K562 (cell line): ENCODE results near the gene PFKFB2. TPM values are rescaled to one million over a fixed set of nuclear protein-coding genes. Genes with fewer than 3 reads are reported as not detected.
A peak's percentile ranks its signal among the peaks of the same experiment; 100 is the strongest.

Experiments used
- ATF1 ChIP-seq, 2 experiments: fragments of 450-650 bp in 1 of 2; IDR thresholded peaks; 2 replicates each; pipeline ENCODE4 v1.6.1; 2016; ENCODE audit warnings: missing compliant biosample characterization in 1 of 2, missing genetic modification characterization in 1 of 2
- BRCA1 ChIP-seq, 2 experiments: fragments of 450-650 bp in 1 of 2; sonication (generic) in 1 of 2; formaldehyde crosslinking in 1 of 2; IDR thresholded peaks; 2 replicates each; pipeline versions ENCODE4 v1.5.0 to v1.6.1; 2017 to 2020; ENCODE audit warnings: mild to moderate bottlenecking in 1 of 2, missing genetic modification reagents in 1 of 2
- C11orf30 ChIP-seq: fragments of 450-650 bp; IDR thresholded peaks from 2 replicates; pipeline ENCODE4 v1.6.1; 2016; ENCODE audit warnings: low read depth, mild to moderate bottlenecking
- L3MBTL2 ChIP-seq: fragments of 450-650 bp; IDR thresholded peaks from 2 replicates; pipeline ENCODE4 v1.6.1; 2016; ENCODE audit warnings: mild to moderate bottlenecking, moderate library complexity
- SIRT6 ChIP-seq: IDR thresholded peaks from one replicate; pipeline ENCODE4 v1.6.1; 2012; ENCODE audit warnings: low read depth, mild to moderate bottlenecking, control low read depth, inconsistent platforms, low read length, moderate library complexity
- ZC3H11A ChIP-seq: IDR thresholded peaks from 2 replicates; pipeline ENCODE4 v1.6.1; 2012; ENCODE audit warnings: low read depth, low read length, improper control_type of control experiment
- ZNF324 ChIP-seq: fragments of 250-450 bp; sonication (Bioruptor Pico); IDR thresholded peaks from 2 replicates; pipeline ENCODE4 v1.4.0; 2020; ENCODE audit warnings: mild to moderate bottlenecking
- polyA plus RNA-seq, 8 experiments: library from polyadenylated mRNA; depleted of rRNA in 4 of 8; stranded (reverse) in 5 of 8; unstranded in 3 of 8; fragments of >200 nt; fragmentation: Nextera tagmentation in 2 of 8; fragmentation: Illumina TruSeq in 1 of 8; extraction: Ambion mirVana in 2 of 8; extraction: Trizol in 1 of 8; gene quantifications; 2 replicates each; pipeline versions ENCODE4 v1.2.1 to v1.2.3, GENCODE V29; 2011 to 2014; ENCODE audit warnings: inconsistent platforms in 1 of 8, missing spikeins in 1 of 8
- total RNA-seq, 7 experiments: library from RNA; depleted of rRNA in 6 of 7; stranded (reverse); fragments of >200 nt in 6 of 7; fragmentation: Illumina TruSeq in 2 of 7; extraction: Trizol in 2 of 7; gene quantifications; 2 replicates each; pipeline versions ENCODE4 v1.2.1 to v1.2.3, GENCODE V29; 2011 to 2021; ENCODE audit warnings: low replicate concordance in 1 of 7
- TF ChIP-seq, protein P1 (sequence below): sonication (generic); formaldehyde crosslinking; IDR thresholded peaks from 2 replicates; pipeline ENCODE4 v1.8.0; 2023; ENCODE audit warnings: missing genetic modification reagents, mild to moderate bottlenecking, borderline replicate concordance
- TF ChIP-seq, protein P2 (sequence below): fragments of 450-650 bp; IDR thresholded peaks from 2 replicates; pipeline ENCODE4 v1.6.1; 2016; ENCODE audit warnings: borderline replicate concordance
- TF ChIP-seq, protein P3 (sequence below): fragments of 250-450 bp; sonication (Bioruptor Pico); IDR thresholded peaks from 2 replicates; pipeline ENCODE4 v1.5.0; 2020; ENCODE audit warnings: mild to moderate bottlenecking
- TF ChIP-seq, protein P4 (sequence below), 2 experiments: IDR thresholded peaks in 1 of 2; conservative IDR thresholded peaks in 1 of 2; 2 replicates each; pipeline ENCODE4 v1.6.1; 2016; ENCODE audit warnings: low read depth in 2 of 2, mild to moderate bottlenecking in 1 of 2, missing compliant biosample characterization in 1 of 2, missing genetic modification characterization in 1 of 2, moderate library complexity in 1 of 2
- TF ChIP-seq, protein P5 (sequence below): sonication (generic); formaldehyde crosslinking; IDR thresholded peaks from 2 replicates; pipeline ENCODE4 v1.8.1; 2023; ENCODE audit warnings: mild to moderate bottlenecking, missing genetic modification reagents, moderate library complexity

PFKFB2 gene
- total and polyA plus RNA-seq, 9 of the 15 experiments (the other 6 are each of a cell fraction or from before 2014, with no cell fraction given), result 6.9 to 26.0 (median 16.4) TPM

DNA sequence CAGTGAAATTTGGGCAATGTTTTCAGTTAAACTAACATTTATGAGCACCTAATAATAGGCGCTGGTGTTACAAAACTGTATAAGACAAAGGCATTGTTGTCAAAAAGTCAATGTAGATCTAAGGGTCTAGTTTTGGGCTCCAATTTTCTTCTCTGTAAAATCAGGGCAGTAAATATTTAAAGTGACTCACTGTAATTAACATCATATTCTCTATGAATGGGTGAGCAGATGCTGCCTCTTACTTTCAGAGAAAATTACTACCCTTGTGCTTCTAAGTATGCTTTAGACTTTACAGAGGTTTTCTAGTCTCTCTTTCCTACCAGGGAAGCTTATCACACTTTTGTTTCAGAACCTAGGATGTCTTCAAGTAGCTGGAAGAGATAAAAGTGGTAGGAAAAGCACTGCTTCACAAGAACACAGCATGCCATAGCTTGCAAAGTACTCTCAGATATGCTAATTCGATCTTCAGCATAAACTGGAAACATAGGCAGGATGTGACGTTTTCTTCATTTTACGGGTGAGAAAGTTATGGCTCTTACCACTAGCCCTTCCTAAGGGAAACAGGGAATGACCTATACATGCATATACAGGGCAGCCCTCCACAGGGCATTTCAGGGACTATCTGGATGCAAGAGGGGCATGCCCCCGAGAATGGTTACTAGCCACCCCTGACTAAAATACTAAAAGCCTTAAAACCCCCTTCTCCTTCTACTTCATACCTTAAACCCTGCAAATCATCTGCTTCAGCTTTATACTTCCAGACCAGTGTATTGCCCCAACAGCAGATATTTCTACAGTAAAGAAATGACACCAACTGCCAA is 23.2 kb upstream of the PFKFB2 start (continued):
- TF ChIP-seq, protein P1, sequence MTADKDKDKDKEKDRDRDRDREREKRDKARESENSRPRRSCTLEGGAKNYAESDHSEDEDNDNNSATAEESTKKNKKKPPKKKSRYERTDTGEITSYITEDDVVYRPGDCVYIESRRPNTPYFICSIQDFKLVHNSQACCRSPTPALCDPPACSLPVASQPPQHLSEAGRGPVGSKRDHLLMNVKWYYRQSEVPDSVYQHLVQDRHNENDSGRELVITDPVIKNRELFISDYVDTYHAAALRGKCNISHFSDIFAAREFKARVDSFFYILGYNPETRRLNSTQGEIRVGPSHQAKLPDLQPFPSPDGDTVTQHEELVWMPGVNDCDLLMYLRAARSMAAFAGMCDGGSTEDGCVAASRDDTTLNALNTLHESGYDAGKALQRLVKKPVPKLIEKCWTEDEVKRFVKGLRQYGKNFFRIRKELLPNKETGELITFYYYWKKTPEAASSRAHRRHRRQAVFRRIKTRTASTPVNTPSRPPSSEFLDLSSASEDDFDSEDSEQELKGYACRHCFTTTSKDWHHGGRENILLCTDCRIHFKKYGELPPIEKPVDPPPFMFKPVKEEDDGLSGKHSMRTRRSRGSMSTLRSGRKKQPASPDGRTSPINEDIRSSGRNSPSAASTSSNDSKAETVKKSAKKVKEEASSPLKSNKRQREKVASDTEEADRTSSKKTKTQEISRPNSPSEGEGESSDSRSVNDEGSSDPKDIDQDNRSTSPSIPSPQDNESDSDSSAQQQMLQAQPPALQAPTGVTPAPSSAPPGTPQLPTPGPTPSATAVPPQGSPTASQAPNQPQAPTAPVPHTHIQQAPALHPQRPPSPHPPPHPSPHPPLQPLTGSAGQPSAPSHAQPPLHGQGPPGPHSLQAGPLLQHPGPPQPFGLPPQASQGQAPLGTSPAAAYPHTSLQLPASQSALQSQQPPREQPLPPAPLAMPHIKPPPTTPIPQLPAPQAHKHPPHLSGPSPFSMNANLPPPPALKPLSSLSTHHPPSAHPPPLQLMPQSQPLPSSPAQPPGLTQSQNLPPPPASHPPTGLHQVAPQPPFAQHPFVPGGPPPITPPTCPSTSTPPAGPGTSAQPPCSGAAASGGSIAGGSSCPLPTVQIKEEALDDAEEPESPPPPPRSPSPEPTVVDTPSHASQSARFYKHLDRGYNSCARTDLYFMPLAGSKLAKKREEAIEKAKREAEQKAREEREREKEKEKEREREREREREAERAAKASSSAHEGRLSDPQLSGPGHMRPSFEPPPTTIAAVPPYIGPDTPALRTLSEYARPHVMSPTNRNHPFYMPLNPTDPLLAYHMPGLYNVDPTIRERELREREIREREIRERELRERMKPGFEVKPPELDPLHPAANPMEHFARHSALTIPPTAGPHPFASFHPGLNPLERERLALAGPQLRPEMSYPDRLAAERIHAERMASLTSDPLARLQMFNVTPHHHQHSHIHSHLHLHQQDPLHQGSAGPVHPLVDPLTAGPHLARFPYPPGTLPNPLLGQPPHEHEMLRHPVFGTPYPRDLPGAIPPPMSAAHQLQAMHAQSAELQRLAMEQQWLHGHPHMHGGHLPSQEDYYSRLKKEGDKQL, result no peak
- no peak for TF ChIP-seq SIRT6
- TF ChIP-seq, protein P2, sequence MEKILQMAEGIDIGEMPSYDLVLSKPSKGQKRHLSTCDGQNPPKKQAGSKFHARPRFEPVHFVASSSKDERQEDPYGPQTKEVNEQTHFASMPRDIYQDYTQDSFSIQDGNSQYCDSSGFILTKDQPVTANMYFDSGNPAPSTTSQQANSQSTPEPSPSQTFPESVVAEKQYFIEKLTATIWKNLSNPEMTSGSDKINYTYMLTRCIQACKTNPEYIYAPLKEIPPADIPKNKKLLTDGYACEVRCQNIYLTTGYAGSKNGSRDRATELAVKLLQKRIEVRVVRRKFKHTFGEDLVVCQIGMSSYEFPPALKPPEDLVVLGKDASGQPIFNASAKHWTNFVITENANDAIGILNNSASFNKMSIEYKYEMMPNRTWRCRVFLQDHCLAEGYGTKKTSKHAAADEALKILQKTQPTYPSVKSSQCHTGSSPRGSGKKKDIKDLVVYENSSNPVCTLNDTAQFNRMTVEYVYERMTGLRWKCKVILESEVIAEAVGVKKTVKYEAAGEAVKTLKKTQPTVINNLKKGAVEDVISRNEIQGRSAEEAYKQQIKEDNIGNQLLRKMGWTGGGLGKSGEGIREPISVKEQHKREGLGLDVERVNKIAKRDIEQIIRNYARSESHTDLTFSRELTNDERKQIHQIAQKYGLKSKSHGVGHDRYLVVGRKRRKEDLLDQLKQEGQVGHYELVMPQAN, result no peak
- TF ChIP-seq, protein P3, sequence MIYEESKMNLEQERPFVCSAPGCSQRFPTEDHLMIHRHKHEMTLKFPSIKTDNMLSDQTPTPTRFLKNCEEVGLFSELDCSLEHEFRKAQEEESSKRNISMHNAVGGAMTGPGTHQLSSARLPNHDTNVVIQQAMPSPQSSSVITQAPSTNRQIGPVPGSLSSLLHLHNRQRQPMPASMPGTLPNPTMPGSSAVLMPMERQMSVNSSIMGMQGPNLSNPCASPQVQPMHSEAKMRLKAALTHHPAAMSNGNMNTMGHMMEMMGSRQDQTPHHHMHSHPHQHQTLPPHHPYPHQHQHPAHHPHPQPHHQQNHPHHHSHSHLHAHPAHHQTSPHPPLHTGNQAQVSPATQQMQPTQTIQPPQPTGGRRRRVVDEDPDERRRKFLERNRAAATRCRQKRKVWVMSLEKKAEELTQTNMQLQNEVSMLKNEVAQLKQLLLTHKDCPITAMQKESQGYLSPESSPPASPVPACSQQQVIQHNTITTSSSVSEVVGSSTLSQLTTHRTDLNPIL (CRISPR knock-in tag), result no peak
- TF ChIP-seq, protein P4, sequence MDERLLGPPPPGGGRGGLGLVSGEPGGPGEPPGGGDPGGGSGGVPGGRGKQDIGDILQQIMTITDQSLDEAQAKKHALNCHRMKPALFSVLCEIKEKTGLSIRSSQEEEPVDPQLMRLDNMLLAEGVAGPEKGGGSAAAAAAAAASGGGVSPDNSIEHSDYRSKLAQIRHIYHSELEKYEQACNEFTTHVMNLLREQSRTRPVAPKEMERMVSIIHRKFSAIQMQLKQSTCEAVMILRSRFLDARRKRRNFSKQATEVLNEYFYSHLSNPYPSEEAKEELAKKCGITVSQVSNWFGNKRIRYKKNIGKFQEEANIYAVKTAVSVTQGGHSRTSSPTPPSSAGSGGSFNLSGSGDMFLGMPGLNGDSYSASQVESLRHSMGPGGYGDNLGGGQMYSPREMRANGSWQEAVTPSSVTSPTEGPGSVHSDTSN (CRISPR knock-in tag; IDR thresholded peaks at IDR 0.05; ENCODE audit: low read depth), result no peak
- TF ChIP-seq, protein P4 (tag; conservative IDR thresholded peaks at IDR 0.05; ENCODE audit: low read depth), result no peak
- TF ChIP-seq ZC3H11A, result no peak
- TF ChIP-seq ZNF324 (CRISPR knock-in tag), result 0 out of 2 replicates have a peak, but pooled peaks have one; percentile 6
- no peak for TF ChIP-seq C11orf30
- TF ChIP-seq L3MBTL2, result peak; percentile 46; the same call in 1 of the 2 replicates
- no peak for TF ChIP-seq BRCA1 (IDR thresholded peaks at IDR 0.05)
- TF ChIP-seq BRCA1 (CRISPR knock-in tag; IDR thresholded peaks at IDR 0.05), result no peak
- TF ChIP-seq, protein P5, sequence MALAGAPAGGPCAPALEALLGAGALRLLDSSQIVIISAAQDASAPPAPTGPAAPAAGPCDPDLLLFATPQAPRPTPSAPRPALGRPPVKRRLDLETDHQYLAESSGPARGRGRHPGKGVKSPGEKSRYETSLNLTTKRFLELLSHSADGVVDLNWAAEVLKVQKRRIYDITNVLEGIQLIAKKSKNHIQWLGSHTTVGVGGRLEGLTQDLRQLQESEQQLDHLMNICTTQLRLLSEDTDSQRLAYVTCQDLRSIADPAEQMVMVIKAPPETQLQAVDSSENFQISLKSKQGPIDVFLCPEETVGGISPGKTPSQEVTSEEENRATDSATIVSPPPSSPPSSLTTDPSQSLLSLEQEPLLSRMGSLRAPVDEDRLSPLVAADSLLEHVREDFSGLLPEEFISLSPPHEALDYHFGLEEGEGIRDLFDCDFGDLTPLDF, result no peak
- no peak for TF ChIP-seq ATF1 (CRISPR knock-in tag; IDR thresholded peaks at IDR 0.05)
- TF ChIP-seq ATF1 (tag; IDR thresholded peaks at IDR 0.05), result 0 out of 2 replicates have a peak, but pooled peaks have one; percentile 25
